IMR-90 (cell line): ENCODE results near the gene OXER1. TPM values are rescaled to one million over a fixed set of nuclear protein-coding genes. Genes with fewer than 3 reads are reported as not detected.

Experiments used
- ATAC-seq: fragments of 200-7000 bp; cut with Tn5 transposase; 2 replicates; pipeline ENCODE4 v1.9.1; 2020; ENCODE audit warnings: low read depth, mild to moderate bottlenecking, moderate library complexity
- BruUV-seq: library from RNA; stranded (reverse); fragments of 400-500 nt; replicated peaks from 2 replicates; lab custom pipeline; 2021; lab: Mats Ljungman, UMichigan
- CTCF ChIA-PET: fragments of 300-600 bp; formaldehyde crosslinking; extraction: SDS; loops from one replicate; lab custom pipeline; 2021; ENCODE audit warnings: antibody characterized with exemption; lab: Yijun Ruan, JAX
- POLR2A ChIA-PET: fragments of 300-600 bp; sonication (Branson Sonifier 250); formaldehyde crosslinking; loops from one replicate; lab custom pipeline; 2022; ENCODE audit warnings: antibody characterized with exemption; ENCODE audit not compliant: unreplicated experiment; lab: Charles Lee
- DNase-seq: peaks from one replicate; pipeline ENCODE4 v3.0.0; 2013
- H2AFZ ChIP-seq: replicated peaks from 2 replicates; pipeline ENCODE3; 2013; ENCODE audit warnings: low read length, mild to moderate bottlenecking; ENCODE audit not compliant: poor library complexity
- H2AK5ac ChIP-seq: 2 replicates; pipeline ENCODE4 v1.6.1; 2013; ENCODE audit warnings: low read depth, low read length, inconsistent platforms
- H2AK9ac ChIP-seq: replicated peaks from 2 replicates; pipeline ENCODE3; 2013; ENCODE audit warnings: mild to moderate bottlenecking, low read depth, low read length, moderate library complexity; ENCODE audit not compliant: poor library complexity
- H2BK120ac ChIP-seq: 2 replicates; pipeline ENCODE4 v1.6.1; 2013; ENCODE audit warnings: low read depth, low read length, inconsistent platforms
- H2BK15ac ChIP-seq: 3 replicates; pipeline ENCODE4 v1.6.1; 2013; ENCODE audit warnings: low read depth, low read length, inconsistent platforms
- H2BK20ac ChIP-seq: 2 replicates; pipeline ENCODE4 v1.6.1; 2013; ENCODE audit warnings: low read depth, mild to moderate bottlenecking, inconsistent platforms, low read length, moderate library complexity
- H2BK5ac ChIP-seq: 2 replicates; pipeline ENCODE4 v1.6.1; 2013; ENCODE audit warnings: mild to moderate bottlenecking, low read depth, low read length, inconsistent platforms; ENCODE audit not compliant: poor library complexity, severe bottlenecking
- H3K14ac ChIP-seq: replicated peaks from 2 replicates; pipeline ENCODE4 v1.6.1; 2013; ENCODE audit warnings: low read depth, low read length, inconsistent platforms
- H3K18ac ChIP-seq: 2 replicates; pipeline ENCODE4 v1.6.1; 2013; ENCODE audit warnings: low read depth, low read length, control low read depth
- H3K23ac ChIP-seq: 2 replicates; pipeline ENCODE4 v1.6.1; 2013; ENCODE audit warnings: low read depth, low read length, inconsistent platforms
- H3K27ac ChIP-seq: 2 replicates; pipeline ENCODE4 v1.5.1; 2013; ENCODE audit warnings: mild to moderate bottlenecking, control low read depth, low read length; ENCODE audit not compliant: insufficient read depth
- H3K27me3 ChIP-seq: 2 replicates; pipeline ENCODE4 v1.6.1; 2013; ENCODE audit warnings: low read length; ENCODE audit not compliant: control insufficient read depth, insufficient read depth
- H3K36me3 ChIP-seq: 2 replicates; pipeline ENCODE4 v1.6.1; 2013; ENCODE audit warnings: low read length, mixed read lengths; ENCODE audit not compliant: control insufficient read depth, insufficient read depth
- H3K4ac ChIP-seq: 2 replicates; pipeline ENCODE4 v1.6.1; 2013; ENCODE audit warnings: low read depth, low read length, inconsistent platforms
- H3K4me1 ChIP-seq: 2 replicates; pipeline ENCODE4 v1.6.1; 2013; ENCODE audit warnings: low read length, mixed read lengths; ENCODE audit not compliant: control insufficient read depth, insufficient read depth
- H3K4me2 ChIP-seq: 2 replicates; pipeline ENCODE4 v1.6.1; 2013; ENCODE audit warnings: low read depth, mild to moderate bottlenecking, control low read depth, low read length, moderate library complexity
- H3K4me3 ChIP-seq: 2 replicates; pipeline ENCODE4 v1.5.1; 2013; ENCODE audit warnings: low read depth, mild to moderate bottlenecking, control low read depth, low read length, moderate library complexity; ENCODE audit not compliant: insufficient read depth
- H3K56ac ChIP-seq: 2 replicates; pipeline ENCODE4 v1.6.1; 2013; ENCODE audit warnings: low read length, inconsistent platforms; ENCODE audit not compliant: insufficient read depth; ENCODE audit errors: extremely low read depth
- H3K79me1 ChIP-seq, 2 experiments: 2 replicates each; pipeline ENCODE4 v1.6.1; 2013; ENCODE audit warnings: low read length in 2 of 2, inconsistent platforms in 1 of 2, low read depth in 1 of 2
- H3K9ac ChIP-seq: 2 replicates; pipeline ENCODE4 v1.6.1; 2013; ENCODE audit warnings: low read depth, low read length, control low read depth
- H3K9me1 ChIP-seq: 2 replicates; pipeline ENCODE4 v1.6.1; 2013; ENCODE audit warnings: low read length, inconsistent platforms; ENCODE audit not compliant: insufficient read depth
- H3K9me3 ChIP-seq: 2 replicates; pipeline ENCODE4 v1.6.1; 2013; ENCODE audit warnings: low read length; ENCODE audit not compliant: control insufficient read depth, insufficient read depth
- H4K20me1 ChIP-seq: 2 replicates; pipeline ENCODE4 v1.6.1; 2013; ENCODE audit warnings: low read length, inconsistent platforms; ENCODE audit not compliant: insufficient read depth
- H4K5ac ChIP-seq: 2 replicates; pipeline ENCODE4 v1.6.1; 2013; ENCODE audit warnings: mild to moderate bottlenecking, low read depth, low read length, control low read depth
- H4K8ac ChIP-seq, 2 experiments: 2 replicates each; pipeline ENCODE4 v1.6.1; 2013; ENCODE audit warnings: low read depth in 2 of 2, low read length in 2 of 2, control low read depth in 1 of 2, inconsistent platforms in 1 of 2
- H4K91ac ChIP-seq: 2 replicates; pipeline ENCODE4 v1.6.1; 2013; ENCODE audit warnings: low read depth, low read length, inconsistent platforms; ENCODE audit not compliant: insufficient read depth
- BHLHE40 ChIP-seq: fragments of 150-350 bp; IDR thresholded peaks from 2 replicates; pipeline ENCODE4 v1.6.1; 2016; ENCODE audit warnings: mild to moderate bottlenecking, low read depth, low read length
- CEBPB ChIP-seq: IDR thresholded peaks from 2 replicates; pipeline ENCODE4 v1.6.1; 2012; ENCODE audit warnings: low read depth, low read length, improper control_type of control experiment
- CHD1 ChIP-seq: IDR thresholded peaks from 2 replicates; pipeline ENCODE4 v1.6.1; 2012; ENCODE audit warnings: low read depth, low read length, improper control_type of control experiment
- FOS ChIP-seq: fragments of 150-350 bp; IDR thresholded peaks from 2 replicates; pipeline ENCODE4 v1.6.1; 2016; ENCODE audit warnings: low read depth, low read length
- MAFK ChIP-seq: IDR thresholded peaks from 2 replicates; pipeline ENCODE4 v1.6.1; 2012; ENCODE audit warnings: low read depth, low read length, improper control_type of control experiment
- MAZ ChIP-seq: IDR thresholded peaks from 2 replicates; pipeline ENCODE4 v1.6.1; 2012; ENCODE audit warnings: low read depth, mild to moderate bottlenecking, low read length, improper control_type of control experiment, moderate library complexity, borderline replicate concordance
- MXI1 ChIP-seq: IDR thresholded peaks from 2 replicates; pipeline ENCODE4 v1.6.1; 2012; ENCODE audit warnings: low read depth, mild to moderate bottlenecking, low read length, moderate library complexity, borderline replicate concordance
- NFE2L2 ChIP-seq: fragments of 150-350 bp; IDR thresholded peaks from 2 replicates; pipeline ENCODE4 v1.6.1; 2016; ENCODE audit warnings: low read depth, mild to moderate bottlenecking, low read length
- POLR2A ChIP-seq: IDR thresholded peaks from 2 replicates; pipeline ENCODE4 v1.6.1; 2012; ENCODE audit warnings: mild to moderate bottlenecking, low read depth, low read length
- RAD21 ChIP-seq: IDR thresholded peaks from 2 replicates; pipeline ENCODE4 v1.6.1; 2012; ENCODE audit warnings: low read length, improper control_type of control experiment
- RCOR1 ChIP-seq: IDR thresholded peaks from 2 replicates; pipeline ENCODE4 v1.6.1; 2012; ENCODE audit warnings: mild to moderate bottlenecking, low read length, improper control_type of control experiment; ENCODE audit not compliant: insufficient replicate concordance
- RFX5 ChIP-seq: IDR thresholded peaks from 2 replicates; pipeline ENCODE4 v1.8.0; 2012; ENCODE audit warnings: low read depth, mild to moderate bottlenecking, low read length, moderate library complexity
- SMC3 ChIP-seq: fragments of 150-350 bp; IDR thresholded peaks from 2 replicates; pipeline ENCODE4 v1.6.1; 2016; ENCODE audit warnings: low read depth, mild to moderate bottlenecking, antibody characterized with exemption, low read length, moderate library complexity
- WGBS, 2 experiments: methylation state at CpG; one replicate each; pipeline versions ENCODE4 v1.1.5 to v1.1.7; 2013; ENCODE audit warnings: missing lambda C conversion rate in 2 of 2; ENCODE audit not compliant: insufficient read length in 1 of 2; ENCODE audit errors: extremely low coverage in 2 of 2; 5-methylcytosine and 5-hydroxymethylcytosine counted together
- dilution Hi-C: fragments of 300-500 bp; cut with HindIII; formaldehyde crosslinking; loops from one replicate; pipeline ENCODE4 v1.14.3; 2018; ENCODE audit warnings: low sequenced_read_pairs; ENCODE audit not compliant: unreplicated experiment
- in situ Hi-C: fragments of 300-500 bp; cut with MboI; formaldehyde crosslinking; loops from 3 replicates; pipeline ENCODE4 v1.14.3; 2019; ENCODE audit warnings: low sequenced_read_pairs, inconsistent platforms, mixed read lengths
- intact Hi-C: fragments of 100-400 bp; cut with micrococcal nuclease; formaldehyde crosslinking; loops from 2 replicates; pipeline ENCODE4 v1.10.0; 2022
- polyA plus RNA-seq, 3 experiments: library from polyadenylated mRNA; depleted of rRNA; stranded (reverse); fragments of >200 nt; gene quantifications; 2 replicates each; pipeline ENCODE4 v1.2.3, GENCODE V29; 2012; ENCODE audit warnings: low replicate concordance in 1 of 3
- total RNA-seq: library from RNA; depleted of rRNA; stranded (reverse); fragments of >200 nt; gene quantifications from 2 replicates; pipeline ENCODE4 v1.2.3, GENCODE V29; 2012
- TF ChIP-seq, protein P1 (sequence below): fragments of 150-350 bp; IDR thresholded peaks from 2 replicates; pipeline ENCODE4 v1.6.1; 2016; ENCODE audit warnings: low read depth, mild to moderate bottlenecking, low read length, moderate library complexity, borderline replicate concordance
- TF ChIP-seq, protein P2 (sequence below): conservative IDR thresholded peaks from 2 replicates; pipeline ENCODE4 v1.5.1; 2012; ENCODE audit warnings: mild to moderate bottlenecking, low read depth, low read length, improper control_type of control experiment
- TF ChIP-seq, protein P3 (sequence below): fragments of 150-350 bp; IDR thresholded peaks from 2 replicates; pipeline ENCODE4 v1.6.1; 2017; ENCODE audit warnings: mild to moderate bottlenecking, antibody characterized with exemption, low read length, low read depth

OXER1 gene
- total and polyA plus RNA-seq, 2 of the 4 experiments (the other 2 are of a cell fraction) = not detected

DNA sequence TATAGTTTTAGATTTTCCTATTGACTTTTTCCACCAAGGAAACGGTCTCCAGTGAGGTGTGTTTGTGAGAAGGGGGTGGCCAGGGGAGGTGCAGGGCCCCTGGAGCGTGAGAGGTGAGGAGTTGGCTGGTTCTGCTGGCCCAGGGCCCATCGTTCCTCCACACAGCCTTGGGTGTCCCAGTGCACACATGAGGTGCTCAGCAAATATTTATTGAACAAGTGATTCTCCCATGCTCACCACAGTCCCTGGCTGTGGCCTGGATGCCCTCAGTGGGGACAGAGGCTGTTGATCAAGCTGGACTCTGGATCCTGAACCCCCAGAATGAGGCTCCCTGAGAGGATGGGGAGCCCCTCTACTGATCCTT is 23.5 kb upstream of the OXER1 start:
- Histone ChIP-seq H4K20me1 (no peaks in the 10 kb centered on the region), H3K9ac (no peak overlapping the region), H2BK15ac (no peak overlapping the region), H3K4me1 (no peaks in the 10 kb centered on the region; the same call in 1 of the 2 replicates), H3K56ac (no peak overlapping the region), H2BK20ac (no peak overlapping the region), H3K4me3 (no peak overlapping the region), H3K36me3 (no peaks in the 10 kb centered on the region), H3K4ac (no peak overlapping the region), H2AFZ (no peak overlapping the region), H4K91ac (no peak overlapping the region), H2BK5ac (no peak overlapping the region), H3K27ac (no peak overlapping the region), H4K8ac (no peak overlapping the region), H3K18ac (no peak overlapping the region), H2BK120ac (no peak overlapping the region), H3K4me2 (no peak overlapping the region), H3K14ac (no peak overlapping the region), H2AK9ac (no peak overlapping the region), H3K79me1 (no peaks in the 10 kb centered on the region), H3K9me1 (no peaks in the 10 kb centered on the region), H4K5ac (no peak overlapping the region), H3K23ac (no peak overlapping the region), H3K27me3 (peaks cover 34% of the 10 kb centered on the region), H3K9me3 (no peaks in the 10 kb centered on the region), H2AK5ac (no peak overlapping the region)
- ATAC-seq (no peak), DNase-seq (no peak)
- BruUV-seq = no TSS peak
- in situ Hi-C loops = no loop called here
- TF ChIP-seq, protein P1, sequence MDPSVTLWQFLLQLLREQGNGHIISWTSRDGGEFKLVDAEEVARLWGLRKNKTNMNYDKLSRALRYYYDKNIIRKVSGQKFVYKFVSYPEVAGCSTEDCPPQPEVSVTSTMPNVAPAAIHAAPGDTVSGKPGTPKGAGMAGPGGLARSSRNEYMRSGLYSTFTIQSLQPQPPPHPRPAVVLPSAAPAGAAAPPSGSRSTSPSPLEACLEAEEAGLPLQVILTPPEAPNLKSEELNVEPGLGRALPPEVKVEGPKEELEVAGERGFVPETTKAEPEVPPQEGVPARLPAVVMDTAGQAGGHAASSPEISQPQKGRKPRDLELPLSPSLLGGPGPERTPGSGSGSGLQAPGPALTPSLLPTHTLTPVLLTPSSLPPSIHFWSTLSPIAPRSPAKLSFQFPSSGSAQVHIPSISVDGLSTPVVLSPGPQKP = no peak
- TF ChIP-seq, protein P2, sequence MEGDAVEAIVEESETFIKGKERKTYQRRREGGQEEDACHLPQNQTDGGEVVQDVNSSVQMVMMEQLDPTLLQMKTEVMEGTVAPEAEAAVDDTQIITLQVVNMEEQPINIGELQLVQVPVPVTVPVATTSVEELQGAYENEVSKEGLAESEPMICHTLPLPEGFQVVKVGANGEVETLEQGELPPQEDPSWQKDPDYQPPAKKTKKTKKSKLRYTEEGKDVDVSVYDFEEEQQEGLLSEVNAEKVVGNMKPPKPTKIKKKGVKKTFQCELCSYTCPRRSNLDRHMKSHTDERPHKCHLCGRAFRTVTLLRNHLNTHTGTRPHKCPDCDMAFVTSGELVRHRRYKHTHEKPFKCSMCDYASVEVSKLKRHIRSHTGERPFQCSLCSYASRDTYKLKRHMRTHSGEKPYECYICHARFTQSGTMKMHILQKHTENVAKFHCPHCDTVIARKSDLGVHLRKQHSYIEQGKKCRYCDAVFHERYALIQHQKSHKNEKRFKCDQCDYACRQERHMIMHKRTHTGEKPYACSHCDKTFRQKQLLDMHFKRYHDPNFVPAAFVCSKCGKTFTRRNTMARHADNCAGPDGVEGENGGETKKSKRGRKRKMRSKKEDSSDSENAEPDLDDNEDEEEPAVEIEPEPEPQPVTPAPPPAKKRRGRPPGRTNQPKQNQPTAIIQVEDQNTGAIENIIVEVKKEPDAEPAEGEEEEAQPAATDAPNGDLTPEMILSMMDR = no peak
- TF ChIP-seq MXI1 (no peak), MAZ (no peak), CEBPB (no peak), SMC3 (no peak), RAD21 (no peak), RFX5 (no peak), CHD1 (no peak), MAFK (no peak), BHLHE40 (no peak), POLR2A (no peak), RCOR1 (no peak), NFE2L2 (no peak), FOS (no peak)
- TF ChIP-seq, protein P3, sequence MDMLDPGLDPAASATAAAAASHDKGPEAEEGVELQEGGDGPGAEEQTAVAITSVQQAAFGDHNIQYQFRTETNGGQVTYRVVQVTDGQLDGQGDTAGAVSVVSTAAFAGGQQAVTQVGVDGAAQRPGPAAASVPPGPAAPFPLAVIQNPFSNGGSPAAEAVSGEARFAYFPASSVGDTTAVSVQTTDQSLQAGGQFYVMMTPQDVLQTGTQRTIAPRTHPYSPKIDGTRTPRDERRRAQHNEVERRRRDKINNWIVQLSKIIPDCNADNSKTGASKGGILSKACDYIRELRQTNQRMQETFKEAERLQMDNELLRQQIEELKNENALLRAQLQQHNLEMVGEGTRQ = no peak
- intact Hi-C loops = no loop called here
- ChIA-PET POLR2A (no interaction called here), CTCF (no interaction called here)
- WGBS, 2 experiments = no CpG with 5 or more reads among the region's 3 CpGs
- dilution Hi-C loops = no loop called here
